ENCODE data around the gene TMEM87B. TPM values are rescaled to one million over a fixed set of nuclear protein-coding genes. Genes with fewer than 3 reads are reported as not detected.

TMEM87B gene
- total and polyA plus RNA-seq, 10 of the 15 experiments (the other 5 are each of a cell fraction or from before 2014, with no cell fraction given) = 5.7 to 20.6 (median 12.3) TPM

DNA sequence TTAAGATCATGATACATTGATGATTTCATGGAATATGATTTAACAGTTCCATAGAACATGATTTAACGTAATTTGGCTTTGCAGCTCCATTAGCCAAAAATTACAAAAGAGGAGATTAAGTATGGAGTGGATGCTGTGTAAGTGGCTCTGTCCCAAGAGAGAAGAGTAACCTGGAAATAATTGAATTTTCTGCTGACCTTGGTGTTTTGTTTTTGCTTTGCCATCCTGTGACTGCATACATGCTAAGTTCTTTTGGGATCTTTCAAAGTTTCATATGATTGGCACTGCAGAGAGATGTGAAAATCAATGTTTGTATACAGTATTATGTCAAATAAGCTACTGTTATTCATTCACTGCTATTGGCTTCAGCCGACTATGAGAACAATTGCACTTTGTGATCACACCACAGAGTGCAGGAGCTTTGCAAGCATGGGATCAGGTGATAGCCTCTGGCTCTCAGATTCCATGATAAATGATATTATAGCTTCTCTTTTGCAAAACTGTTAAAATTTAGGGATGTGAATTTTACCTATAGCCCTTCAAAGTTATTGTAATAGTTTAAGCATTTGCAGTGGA is 46.1 kb upstream of the TMEM87B start:
- peaks cover 6% of the 10 kb centered on the region for H3K4me1 ChIP-seq (ENCODE audit: control insufficient read depth, insufficient read depth, low read length)
- no peaks in the 10 kb centered on the region for H3K79me2 ChIP-seq (ENCODE audit: control insufficient read depth, insufficient read depth, low read length)
- ChIA-PET CTCF (no interaction called here), POLR2A (no interaction called here), SMC1A (ENCODE audit: uncharacterized antibody, unreplicated experiment) (interaction anchor here (0.6 kb wide), 1 partner anchor 8 kb away, joined by 3 read pairs; no protein-coding TSS in a partner anchor), RAD21 (ENCODE audit: unreplicated experiment) (no interaction called here)
- H2AFZ ChIP-seq (ENCODE audit: control insufficient read depth, low read depth, low read length) = no peak overlapping the region
- no peak overlapping the region for H3K27ac ChIP-seq (ENCODE audit: control insufficient read depth, insufficient read depth)
- no peaks in the 10 kb centered on the region for H3K27me3 ChIP-seq (replicated peaks in 1 of 2; ENCODE audit: control insufficient read depth in 2 of 2, insufficient read depth in 2 of 2, low read length in 1 of 2)
- no peak overlapping the region for H3K4me3 ChIP-seq
- TF ChIP-seq E4F1 (IDR thresholded peaks at IDR 0.05; ENCODE audit: borderline replicate concordance, partially characterized antibody) (no peak), GATAD2B (conservative IDR thresholded peaks at IDR 0.05; ENCODE audit: low read depth) (no peak), CHD1 (IDR thresholded peaks at IDR 0.05; ENCODE audit: low read depth, low read length) (no peak), FOXM1 (IDR thresholded peaks at IDR 0.05; ENCODE audit: low read depth, low read length) (no peak), ETV6 (conservative IDR thresholded peaks at IDR 0.05 in 1 of 2, IDR thresholded peaks at IDR 0.05 in 1 of 2; ENCODE audit: borderline replicate concordance in 1 of 2, low read depth in 1 of 2) (no peak), YY1 (IDR thresholded peaks at IDR 0.05; ENCODE audit: low read depth, low read length) (no peak), NR2C2 (IDR thresholded peaks at IDR 0.05; ENCODE audit: borderline replicate concordance, control insufficient read depth, insufficient read length, low read depth) (no peak), RCOR1 (conservative IDR thresholded peaks at IDR 0.05; ENCODE audit: low read depth, low read length) (no peak), BMI1 (IDR thresholded peaks at IDR 0.05; ENCODE audit: borderline replicate concordance) (no peak)
- BruUV-seq (replicated peaks) = no TSS peak
- ATAC-seq (no peak), FAIRE-seq (no peak), DNase-seq (ENCODE audit: low read depth, low spot score) (no peak)
- WGBS (ENCODE audit: insufficient coverage, insufficient replicate concordance, low lambda C conversion rate, missing lambda C conversion rate) = 50% methylated on average over 2 of the region's 2 CpGs
- in situ Hi-C loops (cut with MboI) = no loop called here
- H3K36me3 ChIP-seq (ENCODE audit: control insufficient read depth in 2 of 2, insufficient read depth in 2 of 2, low read length in 1 of 2) = no peaks in the 10 kb centered on the region
- intact Hi-C loops (cut with micrococcal nuclease; ENCODE audit: unreplicated experiment) = no loop called here
- no peaks in the 10 kb centered on the region for H3K9me3 ChIP-seq (replicated peaks; ENCODE audit: control insufficient read depth, insufficient read depth, low read length)
- no peaks in the 10 kb centered on the region for H4K20me1 ChIP-seq (ENCODE audit: control insufficient read depth, insufficient read depth)
- H3K4me2 ChIP-seq (ENCODE audit: control insufficient read depth, insufficient read depth) = no peak overlapping the region
- no peak overlapping the region for H3K9ac ChIP-seq (ENCODE audit: control insufficient read depth, insufficient read depth, low read length)
